HCT116 (cell line): ENCODE results near the gene SFPQ.

Experiments
- CEBPB ChIP-seq: IDR thresholded peaks from 2 replicates; pipeline ENCODE4 v1.6.1; 2012; ENCODE audit warnings: low read depth
- ELF1 ChIP-seq: IDR thresholded peaks from 2 replicates; pipeline ENCODE4 v1.6.1; 2012; ENCODE audit warnings: low read depth, borderline replicate concordance
- EZH2 ChIP-seq: fragments of 200-600 bp; sonication (generic); IDR thresholded peaks from 2 replicates; pipeline ENCODE4 v1.6.1; 2017; ENCODE audit warnings: antibody characterized with exemption, mixed run types
- FOSL1 ChIP-seq: IDR thresholded peaks from 2 replicates; pipeline ENCODE4 v1.6.1; 2012; ENCODE audit warnings: low read depth
- POLR2A ChIP-seq: IDR thresholded peaks from 2 replicates; pipeline ENCODE4 v1.7.0; 2011; ENCODE audit warnings: borderline replicate concordance; ENCODE audit not compliant: insufficient read depth, insufficient read length; ENCODE audit errors: extremely low read depth
- POLR2AphosphoS5 ChIP-seq: IDR thresholded peaks from 2 replicates; pipeline ENCODE4 v1.6.1; 2011; ENCODE audit warnings: mild to moderate bottlenecking, low read depth, low read length, moderate library complexity
- RAD21 ChIP-seq: IDR thresholded peaks from 2 replicates; pipeline ENCODE4 v1.6.1; 2012; ENCODE audit warnings: low read depth, mild to moderate bottlenecking
- SP1 ChIP-seq: IDR thresholded peaks from 2 replicates; pipeline ENCODE4 v1.6.1; 2012; ENCODE audit warnings: low read depth
- YY1 ChIP-seq: IDR thresholded peaks from 2 replicates; pipeline ENCODE4 v1.6.1; 2011; ENCODE audit warnings: low read length, low read depth, moderate library complexity, mild to moderate bottlenecking; ENCODE audit not compliant: insufficient replicate concordance; ENCODE audit errors: extremely low read depth
- ZNF274 ChIP-seq: fragments of 200-500 bp; sonication (Bioruptor generic); IDR thresholded peaks from 2 replicates; pipeline ENCODE4 v1.6.1; 2014; ENCODE audit warnings: mild to moderate bottlenecking, low read depth, low read length, inconsistent platforms
- TF ChIP-seq, protein P1 (sequence below), 3 experiments: fragments of 200-600 bp in 1 of 3; sonication (generic) in 1 of 3; IDR thresholded peaks in 2 of 3; conservative IDR thresholded peaks in 1 of 3; 2 replicates each; pipeline ENCODE4 v1.5.1; 2012 to 2017; ENCODE audit warnings: low read depth in 2 of 3, low read length in 2 of 3, antibody characterized with exemption in 1 of 3, borderline replicate concordance in 1 of 3, control low read depth in 1 of 3, mild to moderate bottlenecking in 1 of 3, mixed read lengths in 1 of 3, mixed run types in 1 of 3, moderate library complexity in 1 of 3; ENCODE audit not compliant: insufficient read depth in 1 of 3
- TF ChIP-seq, protein P2 (sequence below): IDR thresholded peaks from 2 replicates; pipeline ENCODE4 v1.6.1; 2012
- TF ChIP-seq, protein P3 (sequence below): IDR thresholded peaks from 2 replicates; pipeline ENCODE4 v1.6.1; 2012

DNA sequence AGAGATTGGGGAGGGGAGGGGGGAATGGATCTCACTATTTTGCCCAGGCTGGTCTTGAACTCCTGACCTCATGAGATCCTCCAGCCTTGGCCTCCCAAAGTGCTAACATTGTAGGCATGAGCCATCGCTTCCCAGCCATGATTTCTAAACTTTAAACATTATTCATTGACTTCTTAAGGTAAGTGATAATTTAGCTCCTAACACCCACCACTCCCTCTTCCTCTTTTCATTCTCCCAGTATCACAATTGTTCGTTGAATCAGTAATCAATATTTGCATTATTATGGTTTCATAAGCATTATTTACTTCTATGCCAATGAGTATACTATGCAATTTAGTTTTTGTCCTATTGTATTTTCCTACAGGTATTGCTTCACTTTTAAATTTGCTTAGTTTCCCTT, 33.6 kb upstream of the SFPQ start:
- TF ChIP-seq EZH2 (no peak), POLR2AphosphoS5 (no peak), YY1 (no peak), ELF1 (no peak), POLR2A (no peak), RAD21 (no peak), SP1 (no peak), ZNF274 (no peak), FOSL1 (no peak), CEBPB (no peak)
- TF ChIP-seq, protein P1, sequence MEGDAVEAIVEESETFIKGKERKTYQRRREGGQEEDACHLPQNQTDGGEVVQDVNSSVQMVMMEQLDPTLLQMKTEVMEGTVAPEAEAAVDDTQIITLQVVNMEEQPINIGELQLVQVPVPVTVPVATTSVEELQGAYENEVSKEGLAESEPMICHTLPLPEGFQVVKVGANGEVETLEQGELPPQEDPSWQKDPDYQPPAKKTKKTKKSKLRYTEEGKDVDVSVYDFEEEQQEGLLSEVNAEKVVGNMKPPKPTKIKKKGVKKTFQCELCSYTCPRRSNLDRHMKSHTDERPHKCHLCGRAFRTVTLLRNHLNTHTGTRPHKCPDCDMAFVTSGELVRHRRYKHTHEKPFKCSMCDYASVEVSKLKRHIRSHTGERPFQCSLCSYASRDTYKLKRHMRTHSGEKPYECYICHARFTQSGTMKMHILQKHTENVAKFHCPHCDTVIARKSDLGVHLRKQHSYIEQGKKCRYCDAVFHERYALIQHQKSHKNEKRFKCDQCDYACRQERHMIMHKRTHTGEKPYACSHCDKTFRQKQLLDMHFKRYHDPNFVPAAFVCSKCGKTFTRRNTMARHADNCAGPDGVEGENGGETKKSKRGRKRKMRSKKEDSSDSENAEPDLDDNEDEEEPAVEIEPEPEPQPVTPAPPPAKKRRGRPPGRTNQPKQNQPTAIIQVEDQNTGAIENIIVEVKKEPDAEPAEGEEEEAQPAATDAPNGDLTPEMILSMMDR (IDR thresholded peaks at IDR 0.05 in 2 of 3, conservative IDR thresholded peaks at IDR 0.05 in 1 of 3; ENCODE audit: borderline replicate concordance in 1 of 3, insufficient read depth in 1 of 3, low read depth in 2 of 3, low read length in 2 of 3), result no peak
- TF ChIP-seq, protein P2, sequence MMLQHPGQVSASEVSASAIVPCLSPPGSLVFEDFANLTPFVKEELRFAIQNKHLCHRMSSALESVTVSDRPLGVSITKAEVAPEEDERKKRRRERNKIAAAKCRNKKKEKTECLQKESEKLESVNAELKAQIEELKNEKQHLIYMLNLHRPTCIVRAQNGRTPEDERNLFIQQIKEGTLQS, result no peak
- TF ChIP-seq, protein P3, sequence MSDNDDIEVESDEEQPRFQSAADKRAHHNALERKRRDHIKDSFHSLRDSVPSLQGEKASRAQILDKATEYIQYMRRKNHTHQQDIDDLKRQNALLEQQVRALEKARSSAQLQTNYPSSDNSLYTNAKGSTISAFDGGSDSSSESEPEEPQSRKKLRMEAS, result no peak
